ENCODE measurements around the gene MTSS2.

Gene MTSS2, protein sequence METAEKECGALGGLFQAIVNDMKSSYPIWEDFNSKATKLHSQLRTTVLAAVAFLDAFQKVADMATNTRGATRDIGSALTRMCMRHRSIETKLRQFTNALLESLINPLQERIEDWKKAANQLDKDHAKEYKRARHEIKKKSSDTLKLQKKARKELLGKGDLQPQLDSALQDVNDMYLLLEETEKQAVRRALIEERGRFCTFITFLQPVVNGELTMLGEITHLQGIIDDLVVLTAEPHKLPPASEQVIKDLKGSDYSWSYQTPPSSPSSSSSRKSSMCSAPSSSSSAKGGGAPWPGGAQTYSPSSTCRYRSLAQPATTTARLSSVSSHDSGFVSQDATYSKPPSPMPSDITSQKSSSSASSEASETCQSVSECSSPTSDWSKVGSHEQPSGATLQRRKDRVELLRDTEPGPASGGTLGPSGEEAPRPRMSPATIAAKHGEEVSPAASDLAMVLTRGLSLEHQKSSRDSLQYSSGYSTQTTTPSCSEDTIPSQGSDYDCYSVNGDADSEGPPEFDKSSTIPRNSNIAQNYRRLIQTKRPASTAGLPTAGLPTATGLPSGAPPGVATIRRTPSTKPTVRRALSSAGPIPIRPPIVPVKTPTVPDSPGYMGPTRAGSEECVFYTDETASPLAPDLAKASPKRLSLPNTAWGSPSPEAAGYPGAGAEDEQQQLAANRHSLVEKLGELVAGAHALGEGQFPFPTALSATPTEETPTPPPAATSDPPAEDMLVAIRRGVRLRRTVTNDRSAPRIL

DNA sequence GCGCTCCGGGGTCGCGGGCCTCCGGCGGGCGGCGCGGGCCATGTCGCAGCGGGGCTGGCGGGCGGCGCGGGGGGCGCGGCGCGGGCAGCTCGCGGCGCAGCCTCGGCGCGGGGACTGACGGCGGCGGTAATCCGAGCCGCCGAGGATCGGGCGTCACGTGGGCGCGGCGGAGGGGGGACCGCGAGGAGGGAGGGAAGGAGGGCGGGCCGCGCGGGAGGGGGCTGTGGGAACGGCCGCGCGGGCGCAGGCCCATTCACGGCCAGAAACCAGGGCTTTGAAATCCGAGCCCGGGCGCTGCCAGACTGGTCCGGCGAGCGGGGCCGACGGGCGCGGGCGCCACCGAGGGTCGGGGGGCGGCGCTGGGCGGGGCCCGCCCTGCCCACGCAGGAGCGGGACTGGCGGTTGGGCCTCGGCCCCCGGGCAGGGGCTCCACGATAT lies at the start of gene MTSS2:
Gene MTSS2 (minus strand): TSS at position 116 of the 438 bp plus-strand sequence. CDS start 262 bp downstream, outside the sequence.
- DNase-seq: peak; percentile 91

- DNase-seq: no peak
Observed at GRCh38 chr16:70735141-70735979, 49.5 kb upstream of the MTSS2 start.

DNA sequence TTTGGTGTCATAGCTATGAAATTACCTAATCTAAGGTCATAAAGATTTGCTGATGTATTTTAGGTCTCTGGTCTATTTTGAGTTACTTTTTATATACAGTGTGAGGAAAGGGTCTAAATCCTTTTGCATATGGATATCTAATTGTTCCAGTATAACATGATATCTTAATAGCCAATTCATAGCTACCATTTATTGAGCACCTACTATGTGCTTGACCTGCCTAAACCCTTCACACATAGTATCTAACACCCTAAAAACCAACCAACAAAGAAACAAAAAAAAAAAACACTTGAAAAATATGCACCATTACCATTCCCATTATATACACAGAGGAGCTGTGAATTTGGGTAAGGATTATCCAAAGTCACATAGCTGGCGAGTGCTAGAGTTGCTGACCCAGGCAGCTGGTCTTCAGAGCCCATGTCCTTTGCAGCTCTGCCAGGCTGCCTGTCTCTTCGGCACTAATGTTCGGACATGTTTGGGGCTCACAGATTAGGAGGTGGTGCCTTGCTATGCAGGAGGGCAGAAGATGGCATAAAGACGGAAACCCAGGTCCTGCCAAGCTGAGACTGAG lies 48.8 kb upstream of the MTSS2 start:
- DNase-seq: no peak

GRCh38 chr16:70730944-70731343 lies 45.1 kb upstream of the MTSS2 start:
- no peak for DNase-seq

DNA sequence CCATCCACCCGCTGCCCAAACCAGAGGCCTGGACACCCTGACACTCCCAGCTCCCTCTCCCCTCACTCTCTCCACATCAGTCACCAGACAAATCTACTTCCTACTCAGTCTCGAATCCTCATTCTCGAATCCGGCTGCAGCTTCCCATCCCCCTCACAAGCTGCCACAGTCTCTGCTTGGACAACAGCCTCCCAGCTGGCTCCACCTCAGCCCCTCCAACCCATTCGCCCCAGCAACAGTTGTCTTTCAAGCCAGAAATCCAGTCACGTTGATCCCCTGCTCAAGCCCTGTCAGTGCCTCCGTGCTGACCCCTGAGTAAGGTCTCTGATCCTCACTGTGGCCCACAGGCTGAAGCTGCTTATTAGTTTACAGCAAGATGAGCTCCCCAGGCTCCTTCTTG lies 44.2 kb upstream of the MTSS2 start:
- DNase-seq: no peak

DNA sequence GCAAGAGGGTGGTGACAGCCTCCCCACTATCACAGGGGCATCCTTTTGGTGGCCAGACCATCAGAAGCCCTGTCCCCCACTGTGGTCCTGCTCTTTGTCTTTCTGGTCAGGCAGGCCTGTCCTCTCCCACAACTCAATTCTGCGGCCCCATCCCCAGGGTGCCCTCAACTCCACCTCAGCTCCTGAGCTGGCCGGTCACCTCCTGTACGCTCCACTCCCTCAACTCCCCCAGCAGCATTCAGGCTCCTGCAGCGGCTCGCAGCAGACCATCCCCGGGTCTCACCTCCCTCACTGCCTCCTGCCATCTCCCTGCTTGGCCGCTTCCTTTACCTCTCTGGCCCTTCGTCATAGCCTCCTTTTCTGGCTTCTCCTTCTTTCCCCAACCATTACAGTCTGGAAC lies 43.4 kb upstream of the MTSS2 start:
- DNase-seq: no peak

DNA sequence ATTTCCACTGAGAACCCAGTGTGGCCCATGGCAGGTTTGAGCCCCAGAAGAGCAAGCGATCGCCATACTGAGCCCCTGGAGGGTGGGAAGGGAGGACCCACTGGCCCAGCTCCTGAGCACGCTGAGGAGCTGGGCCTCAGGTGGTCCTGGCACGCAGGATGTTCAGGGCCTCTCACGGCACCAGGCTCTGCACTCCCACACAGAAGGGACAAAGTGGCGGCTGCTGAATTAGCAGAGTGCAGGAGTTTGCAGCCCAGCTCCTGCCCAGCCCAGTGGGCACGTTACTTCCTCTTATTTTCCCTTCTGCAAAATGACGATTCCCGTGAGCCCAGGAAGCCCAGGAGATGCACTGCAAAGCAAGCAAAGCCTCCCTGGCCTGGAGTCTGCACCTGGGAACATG lies 42.3 kb upstream of the MTSS2 start:
- DNase-seq: no peak

GRCh38 chr16:70726892-70727361 lies 41.1 kb upstream of the MTSS2 start:
- DNase-seq: no peak

DNA sequence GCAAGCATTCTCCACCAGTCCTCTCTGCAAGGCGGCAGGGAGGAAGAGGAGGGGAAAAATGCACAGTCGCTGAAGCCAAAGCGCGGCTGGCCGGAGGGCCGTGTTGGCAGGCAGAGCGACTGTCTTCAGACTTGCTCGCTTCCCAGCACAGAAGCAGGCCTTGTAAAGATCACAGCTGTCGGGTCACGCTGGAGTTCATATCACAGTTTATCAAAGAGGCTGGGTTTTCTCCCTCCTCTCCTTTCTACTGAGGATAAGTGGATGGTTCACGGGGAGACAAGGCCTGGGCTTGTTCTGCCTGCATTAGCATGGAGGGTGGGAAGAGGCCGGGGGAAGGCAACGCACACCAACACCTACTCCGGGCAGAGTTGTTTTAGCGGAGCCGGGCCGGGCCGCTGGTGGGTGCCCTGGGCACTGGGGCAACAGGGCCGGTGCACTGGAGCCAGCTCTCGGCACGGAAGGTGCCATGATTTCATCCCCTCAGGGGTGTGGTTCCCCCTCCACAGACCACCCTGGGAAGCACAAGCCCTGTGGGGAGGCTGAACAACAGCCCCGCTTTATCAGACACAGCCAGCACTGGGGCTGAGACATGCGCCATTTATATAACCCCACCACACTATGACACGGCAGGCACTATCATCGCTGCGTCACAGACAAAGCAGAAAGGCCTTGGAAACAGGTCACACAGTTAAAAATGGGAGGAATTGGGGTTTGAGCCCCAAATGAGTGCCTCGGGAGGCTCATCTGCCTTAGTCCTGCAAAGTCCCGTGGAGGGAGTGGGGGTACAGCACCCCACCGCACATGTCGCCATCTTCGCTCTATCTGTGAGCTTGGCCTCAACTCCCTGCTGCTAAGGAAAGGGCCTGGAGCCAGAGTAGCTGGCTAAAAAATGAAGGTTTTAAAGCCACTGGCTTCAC lies 40.3 kb upstream of the MTSS2 start:
- no peak for DNase-seq

- no peak for DNase-seq
Observed at GRCh38 chr16:70725024-70725911, 39.4 kb upstream of the MTSS2 start.

DNA sequence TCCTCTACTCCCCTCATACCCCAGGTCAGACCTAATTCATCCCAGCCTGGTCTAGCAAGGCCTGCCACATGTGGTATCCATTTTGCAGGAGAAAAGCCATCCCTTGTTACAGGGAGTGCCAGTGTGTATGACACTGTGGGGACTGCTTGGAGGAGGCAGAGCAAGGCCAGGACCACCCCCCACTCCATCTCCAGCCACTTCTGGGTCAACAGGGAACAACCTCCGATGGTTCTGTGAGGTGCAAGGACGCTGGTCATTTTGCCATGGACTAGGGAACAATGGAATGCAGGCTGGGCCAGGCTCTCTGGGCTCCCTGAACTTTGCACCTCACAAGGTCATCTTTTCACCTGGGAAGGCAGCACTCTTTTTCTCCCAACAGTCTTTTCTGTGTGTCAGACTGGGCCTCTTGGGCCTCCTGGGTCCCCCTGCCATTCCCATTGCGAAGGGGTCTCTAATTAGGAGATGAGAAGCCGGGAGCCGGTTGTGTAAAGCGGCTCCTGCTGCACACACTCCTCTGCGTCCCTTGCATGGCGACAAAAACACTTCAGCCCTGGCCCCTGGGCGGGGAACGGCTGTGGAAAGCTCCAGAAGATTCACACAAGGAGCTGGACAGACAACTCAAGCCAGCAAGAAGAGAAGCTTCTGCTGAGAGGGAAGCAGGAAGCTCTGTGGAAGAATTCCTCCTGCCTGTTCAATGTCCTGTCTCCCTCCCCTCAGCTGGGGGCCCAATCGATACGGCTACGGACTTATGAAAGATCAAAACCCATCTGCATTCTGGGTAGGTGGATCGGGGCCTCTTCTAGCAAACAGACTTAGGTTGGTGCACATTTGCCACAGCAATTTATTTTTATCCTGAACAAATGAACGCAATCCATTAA lies 38.5 kb upstream of the MTSS2 start:
- DNase-seq: no peak

GRCh38 chr16:70723740-70724145 lies 37.9 kb upstream of the MTSS2 start:
- no peak for DNase-seq

DNA sequence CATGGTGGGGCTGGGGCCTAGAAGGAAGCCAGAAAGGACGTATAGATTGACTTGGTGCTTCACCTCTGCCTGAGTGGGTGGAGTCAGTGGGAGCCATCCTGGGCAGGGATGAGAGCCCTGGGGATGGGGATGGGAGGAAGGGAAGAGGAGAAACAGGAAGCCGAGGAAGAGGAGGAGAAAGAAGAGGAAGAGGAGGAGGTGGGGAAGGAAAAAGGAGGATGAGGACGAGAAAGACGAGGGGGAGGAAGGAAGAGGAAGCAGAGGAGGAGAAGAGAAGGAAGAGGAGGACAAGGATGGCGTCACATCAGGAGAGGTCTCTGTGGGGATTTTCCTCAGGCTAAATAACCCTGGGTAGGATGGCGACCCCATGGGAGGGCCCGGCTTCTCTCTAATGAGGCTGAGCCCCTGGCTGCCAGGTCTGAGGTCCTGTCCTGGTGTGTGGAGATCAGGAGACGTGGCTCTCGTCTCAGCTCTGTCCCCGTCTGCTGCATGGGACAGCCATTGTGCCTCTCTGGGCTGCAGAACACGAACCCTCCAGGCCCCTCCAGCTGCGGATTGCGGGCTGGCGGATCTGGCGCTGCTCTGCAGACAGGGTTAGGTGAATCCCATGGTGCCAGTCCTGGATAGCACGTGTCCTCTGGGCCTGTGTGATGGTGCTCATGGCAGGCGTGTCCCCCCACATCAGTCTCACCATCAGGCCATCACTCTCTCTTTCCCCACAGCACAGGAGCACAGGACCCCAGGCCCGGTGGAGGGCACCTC lies 35.5 kb upstream of the MTSS2 start:
- DNase-seq: no peak

GRCh38 chr16:70720425-70721201 lies 34.8 kb upstream of the MTSS2 start:
- no peak for DNase-seq

DNA sequence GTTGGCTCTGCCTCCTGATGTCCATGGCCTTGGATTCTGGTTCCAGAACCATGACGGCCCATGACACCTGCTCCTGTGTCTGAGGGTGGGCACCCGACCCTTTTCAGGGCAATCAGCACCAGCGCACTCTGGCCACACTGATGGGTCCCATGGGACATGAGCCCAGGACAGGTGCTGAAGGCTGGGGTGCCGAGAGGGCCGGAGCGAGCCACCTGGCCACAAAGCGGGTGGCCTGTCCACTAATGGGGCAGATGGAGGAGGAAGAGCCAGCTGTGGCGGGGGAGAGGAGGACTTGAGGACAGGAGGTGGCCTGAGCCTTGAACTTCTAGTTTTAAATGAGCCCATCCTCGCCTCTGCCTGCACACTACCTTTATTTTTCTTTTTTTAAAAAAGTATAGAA lies 31.2 kb upstream of the MTSS2 start:
- no peak for DNase-seq

DNA sequence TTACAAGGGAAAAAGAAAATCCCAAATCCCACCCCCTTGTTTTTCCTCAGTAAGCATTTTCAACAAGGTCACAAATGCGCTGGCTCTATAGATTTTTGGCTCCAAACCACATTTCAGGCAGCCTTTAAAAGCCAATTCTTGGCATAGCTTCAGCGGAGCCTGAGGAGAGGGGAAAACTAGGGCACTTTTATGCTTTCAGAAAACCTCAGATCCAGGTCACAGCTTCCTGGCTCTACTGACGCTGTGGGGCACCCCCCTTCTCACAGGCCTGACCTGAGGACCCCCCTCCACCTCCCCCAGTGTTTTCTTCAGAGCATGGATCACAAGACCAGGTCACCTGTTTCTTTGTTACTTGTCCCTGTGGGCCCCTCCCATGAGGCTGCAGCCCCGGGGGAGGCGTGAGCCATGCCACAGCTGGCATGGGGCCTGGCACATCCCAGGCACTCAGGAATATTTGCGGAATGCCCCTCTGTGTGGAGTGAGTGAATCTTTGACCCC lies 30.1 kb upstream of the MTSS2 start:
- peak; percentile 9 for DNase-seq

DNA sequence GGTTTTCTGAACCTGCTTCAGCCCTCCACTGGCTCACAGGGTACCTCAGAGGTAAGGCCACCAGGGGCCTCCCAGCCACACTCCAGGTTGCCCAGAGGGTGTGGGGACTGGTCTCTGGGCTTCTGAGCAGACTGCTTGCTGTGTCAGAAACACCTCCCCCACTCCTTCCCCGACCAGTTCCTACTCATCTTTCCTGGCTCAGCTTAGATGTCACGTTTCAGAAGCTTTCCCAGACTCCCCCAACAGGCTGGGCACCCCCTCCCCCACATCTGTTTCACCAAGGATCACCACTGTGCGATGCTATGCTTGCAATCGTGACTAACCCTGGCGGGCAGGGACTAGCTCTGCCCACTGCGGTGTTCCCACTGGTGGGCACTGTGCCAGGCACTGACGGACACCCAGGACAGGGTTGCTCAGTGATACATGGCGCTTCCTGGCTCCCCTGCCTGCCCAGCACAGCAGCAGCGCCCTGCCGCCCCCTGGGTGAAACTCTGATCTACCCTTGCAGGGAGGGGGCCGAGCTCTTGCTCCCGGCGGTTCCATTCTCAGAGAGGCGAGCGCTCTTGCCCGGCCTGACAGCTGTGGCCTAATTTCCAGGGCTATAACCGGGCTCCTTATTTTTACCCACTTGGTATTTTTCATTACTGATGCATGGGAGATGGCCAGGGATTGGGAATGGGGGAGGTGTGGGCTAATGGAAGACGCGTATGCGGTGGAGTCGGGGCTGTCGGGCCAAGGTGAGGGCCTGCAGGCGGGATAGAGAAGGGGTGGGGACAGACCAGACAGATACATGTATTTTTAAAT lies 29.4 kb upstream of the MTSS2 start:
- DNase-seq: peak; percentile 73
